HepG2 (cell line): ENCODE results near the gene ZNF749. TPM values are rescaled to one million over a fixed set of nuclear protein-coding genes. Genes with fewer than 3 reads are reported as not detected.

Source experiments
- AKAP8 ChIP-seq: sonication (generic); formaldehyde crosslinking; IDR thresholded peaks from 2 replicates; pipeline ENCODE4 v1.5.1; 2020; ENCODE audit warnings: mild to moderate bottlenecking, missing genetic modification reagents
- BCL6 ChIP-seq: IDR thresholded peaks from 2 replicates; pipeline ENCODE4 v1.6.1; 2016; ENCODE audit warnings: missing genetic modification reagents, missing compliant biosample characterization
- EP300 ChIP-seq, 3 experiments: sonication (generic) in 1 of 3; formaldehyde crosslinking in 1 of 3; IDR thresholded peaks; 2 replicates each; pipeline versions ENCODE4 v1.5.1 to v1.6.1; 2011 to 2020; ENCODE audit warnings: low read depth in 2 of 3, low read length in 2 of 3, borderline replicate concordance in 1 of 3, improper control_type of control experiment in 1 of 3, mild to moderate bottlenecking in 1 of 3, missing genetic modification reagents in 1 of 3, moderate library complexity in 1 of 3
- FOXA1 ChIP-seq, 2 experiments: fragments of 450-650 bp in 1 of 2; sonication (generic) in 1 of 2; formaldehyde crosslinking in 1 of 2; IDR thresholded peaks; 2 replicates each; pipeline versions ENCODE4 v1.4.0 to v1.6.1; 2016 to 2020; ENCODE audit warnings: missing genetic modification reagents in 1 of 2
- GZF1 ChIP-seq: sonication (generic); formaldehyde crosslinking; IDR thresholded peaks from 2 replicates; pipeline ENCODE4 v1.5.1; 2020; ENCODE audit warnings: mild to moderate bottlenecking, missing genetic modification reagents
- JARID2 ChIP-seq: sonication (generic); formaldehyde crosslinking; IDR thresholded peaks from 2 replicates; pipeline ENCODE4 v1.8.1; 2023; ENCODE audit warnings: missing genetic modification reagents, inconsistent platforms; ENCODE audit not compliant: insufficient replicate concordance
- KDM6A ChIP-seq: IDR thresholded peaks from 2 replicates; pipeline ENCODE4 v1.6.1; 2016; ENCODE audit warnings: low read depth
- PAXIP1 ChIP-seq: sonication (generic); formaldehyde crosslinking; conservative IDR thresholded peaks from 2 replicates; pipeline ENCODE4 v1.4.0; 2020; ENCODE audit warnings: mild to moderate bottlenecking, missing genetic modification reagents, moderate library complexity
- PCBP2 ChIP-seq: fragments of 200-400 bp; formaldehyde crosslinking; optimal IDR thresholded peaks from 2 replicates; pipeline ENCODE3; 2018; ENCODE audit warnings: low read length, low read depth; ENCODE audit not compliant: poor library complexity, severe bottlenecking
- PPARG ChIP-seq: conservative IDR thresholded peaks from 2 replicates; pipeline ENCODE4 v1.6.1; 2016; ENCODE audit warnings: missing biosample characterization, missing genetic modification reagents
- RARA ChIP-seq: IDR thresholded peaks from 2 replicates; pipeline ENCODE4 v1.6.1; 2016; ENCODE audit warnings: missing genetic modification reagents, missing compliant biosample characterization
- RXRA ChIP-seq: sonication (generic); formaldehyde crosslinking; IDR thresholded peaks from 2 replicates; pipeline ENCODE4 v1.5.1; 2020; ENCODE audit warnings: missing genetic modification reagents
- SIX1 ChIP-seq: sonication (generic); formaldehyde crosslinking; IDR thresholded peaks from 2 replicates; pipeline ENCODE4 v1.4.0; 2020; ENCODE audit warnings: missing genetic modification reagents, borderline replicate concordance
- TBX2 ChIP-seq: sonication (generic); formaldehyde crosslinking; IDR thresholded peaks from 2 replicates; pipeline ENCODE4 v1.5.0; 2020; ENCODE audit warnings: missing genetic modification reagents, mild to moderate bottlenecking, borderline replicate concordance
- THAP11 ChIP-seq: IDR thresholded peaks from 2 replicates; pipeline ENCODE4 v1.6.1; 2016; ENCODE audit warnings: missing biosample characterization, missing genetic modification reagents
- ZBTB1 ChIP-seq: sonication (generic); formaldehyde crosslinking; IDR thresholded peaks from 2 replicates; pipeline ENCODE4 v1.4.0; 2020; ENCODE audit warnings: missing genetic modification reagents, borderline replicate concordance
- ZBTB33 ChIP-seq: sonication (generic); formaldehyde crosslinking; IDR thresholded peaks from 2 replicates; pipeline ENCODE4 v1.4.0; 2020; ENCODE audit warnings: missing genetic modification reagents
- ZNF331 ChIP-seq: sonication (generic); formaldehyde crosslinking; IDR thresholded peaks from 2 replicates; pipeline ENCODE4 v1.4.0; 2020; ENCODE audit warnings: missing genetic modification reagents
- ZNF687 ChIP-seq: sonication (generic); formaldehyde crosslinking; IDR thresholded peaks from 2 replicates; pipeline ENCODE4 v1.5.1; 2020; ENCODE audit warnings: mild to moderate bottlenecking, missing genetic modification reagents, moderate library complexity
- polyA plus RNA-seq, 8 experiments: library from polyadenylated mRNA; depleted of rRNA in 3 of 8; stranded (reverse) in 7 of 8; unstranded in 1 of 8; fragments of >200 nt; fragmentation: Illumina TruSeq in 4 of 8; extraction: Trizol in 4 of 8; gene quantifications; 2 replicates each; pipeline versions ENCODE4 v1.2.1 to v1.2.3, GENCODE V29; 2011 to 2016; ENCODE audit warnings: low read depth in 4 of 8, missing spikeins in 1 of 8, mixed read lengths in 1 of 8; ENCODE audit not compliant: insufficient read depth in 1 of 8
- total RNA-seq, 5 experiments: library from RNA; depleted of rRNA; stranded (reverse); fragments of >200 nt; fragmentation: Illumina TruSeq; extraction: Trizol; gene quantifications; 2 replicates each; pipeline ENCODE4 v1.2.3, GENCODE V29; 2016; ENCODE audit warnings: low read depth in 1 of 5

ZNF749 gene
- total and polyA plus RNA-seq, 2 of the 13 experiments (the other 11 are each of a cell fraction or from before 2014, with no cell fraction given) = 18.9 to 21.0 TPM

- peak; percentile 29; the same call in 1 of the 2 replicates for TF ChIP-seq SIX1 (CRISPR knock-in tag)
- TF ChIP-seq AKAP8 (CRISPR knock-in tag) = no peak
- 0 out of 2 replicates have a peak, but pooled peaks have one; percentile 29 for TF ChIP-seq PAXIP1 (CRISPR knock-in tag)
- no peak for TF ChIP-seq JARID2
- TF ChIP-seq PCBP2 = no peak
- no peak for TF ChIP-seq ZBTB1 (CRISPR knock-in tag)
- TF ChIP-seq ZNF687 = peak; percentile 33; the same call in 1 of the 2 replicates
- TF ChIP-seq PPARG (CRISPR knock-in tag) = peak; percentile 43; the same call in 1 of the 2 replicates
- TF ChIP-seq RARA = peak; percentile 87
- TF ChIP-seq EP300 (IDR thresholded peaks at IDR 0.05; ENCODE audit: low read depth in 2 of 2, low read length in 2 of 2) = peak in 1 of 2 experiments; percentile 58; a peak in 2 of 4 replicates
- TF ChIP-seq EP300 (CRISPR knock-in tag; IDR thresholded peaks at IDR 0.05; ENCODE audit: borderline replicate concordance) = no peak
- peak; percentile 46; the same call in 1 of the 2 replicates for TF ChIP-seq BCL6 (CRISPR knock-in tag)
- TF ChIP-seq FOXA1 (IDR thresholded peaks at IDR 0.05) = no peak
- TF ChIP-seq FOXA1 (CRISPR knock-in tag; IDR thresholded peaks at IDR 0.05) = peak; percentile 46; the same call in 1 of the 2 replicates
- peak; percentile 70 for TF ChIP-seq RXRA (CRISPR knock-in tag)
- TF ChIP-seq KDM6A (CRISPR knock-in tag) = no peak
- peak; percentile 66; the same call in 1 of the 2 replicates for TF ChIP-seq ZNF331
- no peak for TF ChIP-seq ZBTB33 (CRISPR knock-in tag)
- TF ChIP-seq TBX2 = 0 out of 2 replicates have a peak, but pooled peaks have one; percentile 22
- no peak for TF ChIP-seq GZF1 (CRISPR knock-in tag)
- TF ChIP-seq THAP11 = peak; percentile 35; the same call in 1 of the 2 replicates
Observed at GRCh38 chr19:57403737-57404563, 31.2 kb upstream of the ZNF749 start (continued).
